KOPT-K1 (cell line): ENCODE measurements around the gene PTPRD.

Experiments
- H3K27ac ChIP-seq: fragments of 200-600 bp; sonication (generic); 2 replicates; pipeline ENCODE4 v1.5.1; 2016; ENCODE audit warnings: antibody characterized with exemption, mild to moderate bottlenecking, low read depth, low read length; ENCODE audit not compliant: poor library complexity, severe bottlenecking
- H3K36me3 ChIP-seq: fragments of 200-600 bp; sonication (generic); 2 replicates; pipeline ENCODE4 v1.5.1; 2017; ENCODE audit warnings: antibody characterized with exemption, mild to moderate bottlenecking, low read length, moderate library complexity; ENCODE audit not compliant: insufficient read depth
- H3K9me3 ChIP-seq: fragments of 200-600 bp; sonication (generic); 2 replicates; pipeline ENCODE4 v1.5.1; 2017; ENCODE audit warnings: antibody characterized with exemption, low read length, mild to moderate bottlenecking; ENCODE audit not compliant: insufficient read depth, poor library complexity, severe bottlenecking

PTPRD gene

GRCh38 chr9:9286001-9286400 is 1326.8 kb downstream of the PTPRD start:
- Histone ChIP-seq H3K9me3 (no peaks in the 10 kb centered on the region), H3K36me3 (no peaks in the 10 kb centered on the region), H3K27ac (no peak overlapping the region)

DNA sequence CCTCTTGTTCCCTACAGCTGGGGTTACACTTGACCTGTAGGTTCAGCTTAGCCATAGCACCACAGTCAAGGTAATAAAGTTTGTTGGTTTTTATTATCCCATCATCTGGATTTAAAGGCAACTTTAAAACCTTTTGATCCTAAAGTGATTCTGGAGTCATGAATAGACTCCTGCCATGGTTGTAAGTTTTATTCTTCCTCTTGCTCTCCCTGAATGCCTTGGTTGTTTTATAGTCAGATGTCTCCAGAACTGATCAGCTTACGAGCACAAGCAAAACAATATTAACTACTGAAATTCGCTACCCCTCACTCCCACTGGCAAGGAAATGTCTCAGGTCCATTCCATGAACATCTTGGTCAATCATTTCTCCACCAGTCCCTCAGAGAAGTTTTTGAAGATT is 1328.6 kb downstream of the PTPRD start:
- Histone ChIP-seq H3K27ac (no peak overlapping the region), H3K36me3 (no peaks in the 10 kb centered on the region), H3K9me3 (no peaks in the 10 kb centered on the region)

DNA sequence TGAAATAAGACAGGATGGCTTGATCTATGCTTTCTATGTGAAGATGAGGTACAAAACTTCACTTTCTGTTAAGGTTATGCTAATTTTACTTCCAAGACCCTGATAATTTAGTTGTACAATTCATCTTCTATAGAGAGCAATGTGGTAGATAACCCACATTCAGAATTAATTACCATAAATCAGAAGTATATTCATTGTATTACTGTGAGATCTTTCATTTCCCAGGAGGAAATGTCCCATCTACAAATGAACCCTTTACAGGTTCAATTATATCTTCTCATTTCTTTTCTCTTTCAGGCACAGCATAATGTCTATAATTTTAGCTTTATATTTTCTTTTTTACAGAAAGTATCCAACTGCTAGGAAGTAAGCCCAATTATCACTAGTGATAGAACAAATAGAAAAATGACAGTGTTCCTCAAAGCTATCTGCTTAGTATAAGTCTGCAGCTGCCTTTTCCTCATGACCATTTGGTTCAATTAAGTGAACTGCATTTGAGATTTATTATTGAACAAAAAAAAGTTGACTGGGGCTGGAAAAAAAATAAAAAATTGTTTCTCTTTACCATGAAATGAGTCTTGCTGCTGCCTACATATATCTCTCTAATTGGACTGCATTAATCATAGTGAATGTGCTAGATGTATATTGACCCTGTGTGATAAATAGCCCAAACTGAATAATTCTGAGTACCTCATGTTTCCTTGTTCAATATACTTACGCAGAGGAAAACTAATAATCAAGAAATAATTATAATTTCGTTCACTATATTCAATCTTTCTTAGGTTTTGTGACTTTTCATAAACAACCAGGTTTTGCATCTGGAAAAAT is 1329.4 kb downstream of the PTPRD start:
- Histone ChIP-seq H3K27ac (no peak overlapping the region), H3K9me3 (no peaks in the 10 kb centered on the region), H3K36me3 (no peaks in the 10 kb centered on the region)

DNA sequence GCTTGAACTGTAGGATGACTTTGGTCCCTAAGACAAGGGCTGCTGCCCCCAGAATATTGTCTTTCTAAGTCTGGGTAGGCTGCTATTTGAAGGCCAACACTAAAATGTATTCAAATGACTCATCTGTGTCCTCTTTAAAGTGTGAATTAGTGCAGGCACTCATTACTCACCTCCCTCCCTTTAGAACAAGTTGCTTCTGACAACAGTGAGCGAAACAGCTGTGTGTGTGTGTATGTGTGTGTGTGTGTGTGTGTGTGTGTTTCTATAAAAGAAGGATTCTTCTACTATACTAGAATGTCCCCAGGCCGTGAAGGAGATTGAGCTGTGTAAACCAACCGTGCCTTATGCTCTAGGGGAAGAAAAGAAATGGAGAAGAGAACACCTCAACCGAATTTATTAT is 1337.2 kb downstream of the PTPRD start:
- Histone ChIP-seq H3K27ac (no peak overlapping the region), H3K9me3 (no peaks in the 10 kb centered on the region), H3K36me3 (no peaks in the 10 kb centered on the region)

- Histone ChIP-seq H3K9me3 (no peaks in the 10 kb centered on the region), H3K27ac (no peak overlapping the region), H3K36me3 (no peaks in the 10 kb centered on the region)
These were observed 1354.8 kb downstream of the PTPRD start for GRCh38 chr9:9257999-9258498.

DNA sequence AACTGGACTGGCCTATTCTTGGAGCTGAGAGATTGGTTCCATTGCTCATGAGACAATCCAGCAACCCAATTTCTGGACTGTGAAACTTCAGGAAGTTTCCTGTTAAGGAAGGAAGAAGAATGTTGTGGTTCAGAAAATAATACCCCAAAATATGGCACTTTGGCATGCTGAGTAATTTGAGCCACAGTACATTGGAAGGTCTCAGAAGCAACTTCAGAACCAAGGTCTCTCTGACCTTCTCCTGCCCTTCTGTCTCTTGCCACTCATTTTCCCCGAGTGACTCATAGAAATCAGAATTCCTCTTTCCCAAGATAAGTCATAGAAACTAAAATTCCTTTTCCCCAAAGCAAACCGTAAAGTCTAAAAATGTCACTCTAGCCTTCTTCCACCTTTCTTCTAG is 1366.1 kb downstream of the PTPRD start:
- Histone ChIP-seq H3K36me3 (no peaks in the 10 kb centered on the region), H3K9me3 (no peaks in the 10 kb centered on the region), H3K27ac (no peak overlapping the region)

- peaks cover 7% of the 10 kb centered on the region for H3K9me3 ChIP-seq
- no peaks in the 10 kb centered on the region for H3K36me3 ChIP-seq
- H3K27ac ChIP-seq: no peak overlapping the region
These were observed 1380.9 kb downstream of the PTPRD start for GRCh38 chr9:9231946-9232345.

DNA sequence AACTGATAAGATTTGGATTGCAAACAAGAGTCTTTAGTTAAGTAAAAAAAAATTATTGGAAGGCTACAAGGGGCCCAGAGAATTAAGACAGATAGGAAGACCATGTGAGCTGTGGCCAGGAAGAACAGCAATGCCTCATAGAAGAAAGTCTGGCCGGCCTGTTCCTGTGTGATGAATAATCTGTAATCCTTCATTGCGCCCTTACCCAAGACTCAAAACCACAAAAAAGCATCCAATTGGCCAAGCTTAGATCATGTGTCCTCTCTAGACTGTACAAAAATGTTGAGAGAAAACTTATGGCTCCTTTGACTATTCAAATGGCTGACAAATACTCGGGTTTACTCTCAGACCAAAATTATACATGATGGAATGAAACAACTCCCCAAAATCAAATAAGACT is 1383.5 kb downstream of the PTPRD start:
- Histone ChIP-seq H3K27ac (no peak overlapping the region), H3K36me3 (no peaks in the 10 kb centered on the region), H3K9me3 (peaks cover 7% of the 10 kb centered on the region)

- Histone ChIP-seq H3K36me3 (no peaks in the 10 kb centered on the region), H3K27ac (no peak overlapping the region), H3K9me3 (no peaks in the 10 kb centered on the region)
These were observed 1389.6 kb downstream of the PTPRD start for GRCh38 chr9:9223175-9223574.

- H3K9me3 ChIP-seq: no peaks in the 10 kb centered on the region
- H3K36me3 ChIP-seq: no peaks in the 10 kb centered on the region
- H3K27ac ChIP-seq: no peak overlapping the region
These were observed 1390.1 kb downstream of the PTPRD start for GRCh38 chr9:9222730-9223129.

DNA sequence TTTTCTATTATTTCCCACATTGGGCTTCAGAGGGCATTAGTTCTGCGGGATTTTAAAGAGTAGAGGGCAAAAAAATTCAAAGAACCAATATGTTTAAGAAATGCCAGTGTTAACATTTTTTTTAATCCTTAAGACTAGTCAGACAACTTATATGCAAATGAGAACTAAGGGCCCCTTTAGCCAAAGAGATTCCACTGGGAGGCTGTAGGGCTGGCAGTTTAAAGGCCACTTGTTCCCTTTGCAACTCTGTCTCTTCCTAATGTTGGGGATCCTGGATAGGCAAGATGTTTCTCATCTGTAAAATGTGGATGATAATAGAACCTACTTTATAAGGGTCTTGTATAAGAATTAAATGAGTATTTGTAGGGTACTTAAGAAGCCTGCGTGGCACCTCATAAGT is 1395.9 kb downstream of the PTPRD start:
- Histone ChIP-seq H3K9me3 (no peaks in the 10 kb centered on the region), H3K27ac (no peak overlapping the region), H3K36me3 (no peaks in the 10 kb centered on the region)

GRCh38 chr9:9215050-9215449 is 1397.8 kb downstream of the PTPRD start:
- Histone ChIP-seq H3K9me3 (no peaks in the 10 kb centered on the region), H3K36me3 (no peaks in the 10 kb centered on the region), H3K27ac (no peak overlapping the region)

- Histone ChIP-seq H3K36me3 (no peaks in the 10 kb centered on the region), H3K9me3 (no peaks in the 10 kb centered on the region), H3K27ac (no peak overlapping the region)
These were observed 1398.7 kb downstream of the PTPRD start for GRCh38 chr9:9214066-9214465.

GRCh38 chr9:9212963-9213362 is 1399.8 kb downstream of the PTPRD start:
- Histone ChIP-seq H3K36me3 (no peaks in the 10 kb centered on the region), H3K27ac (no peak overlapping the region), H3K9me3 (no peaks in the 10 kb centered on the region)

DNA sequence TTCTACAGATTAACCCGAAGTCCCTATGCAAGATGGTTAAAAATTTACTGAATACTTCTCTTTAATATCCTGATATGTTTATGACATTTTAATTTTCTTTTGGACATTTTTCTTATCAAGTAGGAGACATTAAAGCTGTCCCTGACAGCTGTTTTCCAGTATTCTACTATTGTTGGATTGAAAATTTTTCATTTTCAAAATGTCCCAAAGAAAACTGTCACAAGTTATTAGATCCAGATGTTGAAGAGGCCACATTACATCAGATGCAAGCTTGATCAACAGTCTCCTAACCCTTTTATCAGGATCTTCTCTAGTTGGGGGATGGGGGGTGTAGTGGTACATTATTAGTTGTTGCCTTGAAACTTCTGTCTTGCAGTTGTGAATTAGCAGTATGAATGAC is 1410.5 kb downstream of the PTPRD start:
- no peaks in the 10 kb centered on the region for H3K36me3 ChIP-seq
- H3K9me3 ChIP-seq: no peaks in the 10 kb centered on the region
- no peak overlapping the region for H3K27ac ChIP-seq

DNA sequence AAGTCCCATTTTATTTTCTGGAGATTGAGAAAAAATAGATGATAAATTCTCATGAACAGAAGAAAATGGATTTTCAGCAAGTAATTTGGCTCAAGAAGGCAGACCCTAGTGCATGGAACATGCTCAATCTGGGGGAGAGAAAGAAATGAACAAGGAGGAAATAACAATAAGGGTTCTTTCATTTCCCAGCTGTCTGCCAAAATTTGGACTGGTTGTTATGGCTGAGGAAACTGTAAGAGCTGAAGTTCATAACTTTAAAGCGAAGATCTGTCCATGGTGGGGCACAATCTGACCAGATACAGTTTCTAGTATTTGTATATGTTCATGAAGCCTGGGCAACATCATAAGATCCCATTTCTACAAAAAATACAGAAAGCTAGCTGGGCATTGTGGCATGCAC is 1426.7 kb downstream of the PTPRD start:
- no peak overlapping the region for H3K27ac ChIP-seq
- H3K9me3 ChIP-seq: no peaks in the 10 kb centered on the region
- H3K36me3 ChIP-seq: no peaks in the 10 kb centered on the region
